IMR-90 (cell line): ENCODE data around the gene CD180.

Experiments used
- BHLHE40 ChIP-seq: fragments of 150-350 bp; IDR thresholded peaks from 2 replicates; pipeline ENCODE4 v1.6.1; 2016; ENCODE audit warnings: mild to moderate bottlenecking, low read depth, low read length
- MAFK ChIP-seq: IDR thresholded peaks from 2 replicates; pipeline ENCODE4 v1.6.1; 2012; ENCODE audit warnings: low read depth, low read length, improper control_type of control experiment
- MAZ ChIP-seq: IDR thresholded peaks from 2 replicates; pipeline ENCODE4 v1.6.1; 2012; ENCODE audit warnings: low read depth, mild to moderate bottlenecking, low read length, improper control_type of control experiment, moderate library complexity, borderline replicate concordance
- NFE2L2 ChIP-seq: fragments of 150-350 bp; IDR thresholded peaks from 2 replicates; pipeline ENCODE4 v1.6.1; 2016; ENCODE audit warnings: low read depth, mild to moderate bottlenecking, low read length
- POLR2A ChIP-seq: IDR thresholded peaks from 2 replicates; pipeline ENCODE4 v1.6.1; 2012; ENCODE audit warnings: mild to moderate bottlenecking, low read depth, low read length
- RAD21 ChIP-seq: IDR thresholded peaks from 2 replicates; pipeline ENCODE4 v1.6.1; 2012; ENCODE audit warnings: low read length, improper control_type of control experiment
- RCOR1 ChIP-seq: IDR thresholded peaks from 2 replicates; pipeline ENCODE4 v1.6.1; 2012; ENCODE audit warnings: mild to moderate bottlenecking, low read length, improper control_type of control experiment; ENCODE audit not compliant: insufficient replicate concordance
- RFX5 ChIP-seq: IDR thresholded peaks from 2 replicates; pipeline ENCODE4 v1.8.0; 2012; ENCODE audit warnings: low read depth, mild to moderate bottlenecking, low read length, moderate library complexity
- TF ChIP-seq, protein P1 (sequence below): conservative IDR thresholded peaks from 2 replicates; pipeline ENCODE4 v1.5.1; 2012; ENCODE audit warnings: mild to moderate bottlenecking, low read depth, low read length, improper control_type of control experiment
- TF ChIP-seq, protein P2 (sequence below): fragments of 150-350 bp; IDR thresholded peaks from 2 replicates; pipeline ENCODE4 v1.6.1; 2016; ENCODE audit warnings: low read depth, mild to moderate bottlenecking, low read length, moderate library complexity, borderline replicate concordance

DNA sequence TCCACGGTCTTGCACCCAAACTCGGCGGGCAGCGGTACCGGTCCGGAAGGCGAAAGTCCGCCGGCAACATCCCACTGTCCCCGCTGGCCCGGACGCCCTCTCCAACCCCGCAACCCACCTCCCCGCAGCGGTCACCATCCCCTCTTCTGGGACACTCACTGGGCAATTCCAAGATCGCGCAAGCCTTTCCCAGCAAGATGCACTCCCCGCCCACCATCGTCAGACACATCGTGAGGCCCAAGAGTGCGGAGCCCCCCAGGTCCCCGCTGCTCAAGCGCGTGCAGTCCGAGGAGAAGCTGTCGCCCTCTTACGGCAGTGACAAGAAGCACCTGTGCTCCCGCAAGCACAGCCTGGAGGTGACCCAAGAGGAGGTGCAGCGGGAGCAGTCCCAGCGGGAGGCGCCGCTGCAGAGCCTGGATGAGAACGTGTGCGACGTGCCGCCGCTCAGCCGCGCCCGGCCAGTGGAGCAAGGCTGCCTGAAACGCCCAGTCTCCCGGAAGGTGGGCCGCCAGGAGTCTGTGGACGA lies 33.3 kb downstream of the CD180 start:
- TF ChIP-seq, protein P1, sequence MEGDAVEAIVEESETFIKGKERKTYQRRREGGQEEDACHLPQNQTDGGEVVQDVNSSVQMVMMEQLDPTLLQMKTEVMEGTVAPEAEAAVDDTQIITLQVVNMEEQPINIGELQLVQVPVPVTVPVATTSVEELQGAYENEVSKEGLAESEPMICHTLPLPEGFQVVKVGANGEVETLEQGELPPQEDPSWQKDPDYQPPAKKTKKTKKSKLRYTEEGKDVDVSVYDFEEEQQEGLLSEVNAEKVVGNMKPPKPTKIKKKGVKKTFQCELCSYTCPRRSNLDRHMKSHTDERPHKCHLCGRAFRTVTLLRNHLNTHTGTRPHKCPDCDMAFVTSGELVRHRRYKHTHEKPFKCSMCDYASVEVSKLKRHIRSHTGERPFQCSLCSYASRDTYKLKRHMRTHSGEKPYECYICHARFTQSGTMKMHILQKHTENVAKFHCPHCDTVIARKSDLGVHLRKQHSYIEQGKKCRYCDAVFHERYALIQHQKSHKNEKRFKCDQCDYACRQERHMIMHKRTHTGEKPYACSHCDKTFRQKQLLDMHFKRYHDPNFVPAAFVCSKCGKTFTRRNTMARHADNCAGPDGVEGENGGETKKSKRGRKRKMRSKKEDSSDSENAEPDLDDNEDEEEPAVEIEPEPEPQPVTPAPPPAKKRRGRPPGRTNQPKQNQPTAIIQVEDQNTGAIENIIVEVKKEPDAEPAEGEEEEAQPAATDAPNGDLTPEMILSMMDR, result no peak
- TF ChIP-seq POLR2A, result no peak
- no peak for TF ChIP-seq NFE2L2
- TF ChIP-seq RCOR1, result no peak
- TF ChIP-seq BHLHE40, result no peak
- TF ChIP-seq RAD21, result no peak
- TF ChIP-seq, protein P2, sequence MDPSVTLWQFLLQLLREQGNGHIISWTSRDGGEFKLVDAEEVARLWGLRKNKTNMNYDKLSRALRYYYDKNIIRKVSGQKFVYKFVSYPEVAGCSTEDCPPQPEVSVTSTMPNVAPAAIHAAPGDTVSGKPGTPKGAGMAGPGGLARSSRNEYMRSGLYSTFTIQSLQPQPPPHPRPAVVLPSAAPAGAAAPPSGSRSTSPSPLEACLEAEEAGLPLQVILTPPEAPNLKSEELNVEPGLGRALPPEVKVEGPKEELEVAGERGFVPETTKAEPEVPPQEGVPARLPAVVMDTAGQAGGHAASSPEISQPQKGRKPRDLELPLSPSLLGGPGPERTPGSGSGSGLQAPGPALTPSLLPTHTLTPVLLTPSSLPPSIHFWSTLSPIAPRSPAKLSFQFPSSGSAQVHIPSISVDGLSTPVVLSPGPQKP, result no peak
- no peak for TF ChIP-seq RFX5
- TF ChIP-seq MAFK, result no peak
- no peak for TF ChIP-seq MAZ
